ENCODE measurements around the gene CIC. TPM values are rescaled to one million over a fixed set of nuclear protein-coding genes. Genes with fewer than 3 reads are reported as not detected.

Gene CIC
- total RNA-seq, 1 experiment from 2014 or later = 54.0 TPM

DNA sequence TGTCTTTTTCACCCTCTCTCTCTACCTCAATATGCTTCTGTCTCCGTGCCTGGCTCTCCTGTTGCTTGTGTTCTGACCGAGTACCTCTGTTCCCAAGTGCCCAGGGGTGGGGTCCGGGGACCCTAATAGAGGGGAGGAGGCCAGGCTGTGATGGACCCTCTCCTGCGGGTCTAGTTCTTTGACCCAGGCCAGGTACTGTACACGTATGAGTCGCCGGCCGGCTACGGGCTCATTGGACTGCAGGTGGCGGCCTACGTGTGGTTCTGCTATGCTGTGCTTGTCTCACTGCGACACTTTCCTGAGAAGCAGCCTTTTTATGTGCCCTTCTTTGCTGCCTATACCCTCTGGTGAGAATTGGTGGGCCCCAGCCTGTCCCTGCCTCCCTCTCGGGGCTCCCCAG, 48.5 kb downstream of the CIC start:
- no CpG with 5 or more reads among the region's 13 CpGs for WGBS (ENCODE audit: extremely low coverage, insufficient read length, low lambda C conversion rate)
- no peak overlapping the region for H2BK15ac ChIP-seq (ENCODE audit: low read depth, low read length)
- no peaks in the 10 kb centered on the region for H4K20me1 ChIP-seq (ENCODE audit: control insufficient read depth, insufficient read depth, insufficient read length)
- H4K91ac ChIP-seq (ENCODE audit: insufficient read length, low read depth, low read length) = no peak overlapping the region
- peaks cover 9 to 19% of the 10 kb centered on the region in 2 experiments for H3K4me1 Mint-ChIP-seq
- peaks cover 67% of the 10 kb centered on the region for H3K27me3 Mint-ChIP-seq (ENCODE audit: low read depth)
- H3K79me1 ChIP-seq (ENCODE audit: insufficient read depth, low read depth, low read length, poor library complexity, severe bottlenecking) = no peaks in the 10 kb centered on the region
- DNase-seq = no peak
- H3K27ac ChIP-seq (ENCODE audit: insufficient read length, low read depth, low read length) = no peak overlapping the region
- no peaks in the 10 kb centered on the region; a peak in 1 of 7 replicates for H3K36me3 Mint-ChIP-seq (ENCODE audit: insufficient read depth in 1 of 3, low read depth in 3 of 3)
- peaks cover 3% of the 10 kb centered on the region for H3K23me2 ChIP-seq (ENCODE audit: insufficient read length, low read depth, low read length, poor library complexity, severe bottlenecking)
- H2BK120ac ChIP-seq (ENCODE audit: low read depth, low read length, poor library complexity, severe bottlenecking) = no peak overlapping the region
- no peak overlapping the region for H3K4ac ChIP-seq (ENCODE audit: low read depth, low read length)
- H3K79me2 ChIP-seq (ENCODE audit: insufficient read depth, low read length) = no peaks in the 10 kb centered on the region
- no peak overlapping the region for H2BK5ac ChIP-seq (ENCODE audit: insufficient read length, low read length)
- H3K27me3 ChIP-seq (ENCODE audit: insufficient read depth, low read length) = peaks cover 3% of the 10 kb centered on the region; the same call in 1 of the 2 replicates
- no peak overlapping the region for H3K56ac ChIP-seq (ENCODE audit: insufficient read length, low read depth, low read length)
- H4K5ac ChIP-seq (ENCODE audit: insufficient read length, low read depth, low read length) = no peak overlapping the region
- no peaks in the 10 kb centered on the region for H3K9me3 ChIP-seq (ENCODE audit: control insufficient read depth, low read depth, low read length)
- H3K9me3 Mint-ChIP-seq = no peaks in the 10 kb centered on the region
- no peak overlapping the region for H3K27ac Mint-ChIP-seq
- no peak for TF ChIP-seq CTCF (conservative IDR thresholded peaks at IDR 0.05)
- H2BK12ac ChIP-seq (ENCODE audit: insufficient read length, low read depth, low read length) = no peak overlapping the region
- no peak overlapping the region for H3K4me2 ChIP-seq (ENCODE audit: insufficient read depth, insufficient read length, low read length)
- no peak overlapping the region for H3K18ac ChIP-seq (ENCODE audit: insufficient read length, low read depth, low read length)
- no peak overlapping the region for H4K8ac ChIP-seq (replicated peaks; ENCODE audit: insufficient read length, low read depth, low read length)
- H3K14ac ChIP-seq (ENCODE audit: insufficient read depth, low read length) = no peak overlapping the region
- no peaks in the 10 kb centered on the region for H3K4me1 ChIP-seq (ENCODE audit: insufficient read depth, low read length)
- H2AFZ ChIP-seq (ENCODE audit: low read length) = no peak overlapping the region
- no peak overlapping the region for H3K4me3 Mint-ChIP-seq
- no peak overlapping the region for H3T11ph ChIP-seq (ENCODE audit: low read length)
- H2AK5ac ChIP-seq (ENCODE audit: insufficient read length, low read length) = no peak overlapping the region
- no peak overlapping the region for H3K23ac ChIP-seq (ENCODE audit: insufficient read length, low read depth, low read length)
- H3K9ac ChIP-seq (ENCODE audit: extremely low read depth, insufficient read length, low read length) = no peak overlapping the region
- H2BK20ac ChIP-seq (ENCODE audit: low read depth, low read length, poor library complexity, severe bottlenecking) = no peak overlapping the region
